HG03432 (cell line): ENCODE measurements around the gene GCGR.

ENCODE experiments used
- ATAC-seq: cut with Tn5 transposase; IDR thresholded peaks from one replicate; pipeline ENCODE4 v1.9.1; 2021; ENCODE audit warnings: mild to moderate bottlenecking, moderate library complexity; ENCODE audit not compliant: unreplicated experiment

Gene GCGR

GRCh38 chr17:81845881-81846742 lies 42.2 kb downstream of the GCGR start:
- ATAC-seq, result no peak

GRCh38 chr17:81846743-81847689 lies 43.1 kb downstream of the GCGR start:
- ATAC-seq, result no peak

GRCh38 chr17:81849457-81849856 lies 45.5 kb downstream of the GCGR start:
- no peak for ATAC-seq

- no peak for ATAC-seq
Observed at GRCh38 chr17:81851423-81851822, 47.5 kb downstream of the GCGR start.

- ATAC-seq, result no peak
Observed at GRCh38 chr17:81852237-81852636, 48.3 kb downstream of the GCGR start.

GRCh38 chr17:81854974-81855774 lies 51.2 kb downstream of the GCGR start:
- no peak for ATAC-seq

- ATAC-seq, result no peak
Observed at GRCh38 chr17:81858170-81858966, 54.4 kb downstream of the GCGR start.

- no peak for ATAC-seq
Observed at GRCh38 chr17:81858967-81859905, 55.3 kb downstream of the GCGR start.

- ATAC-seq, result peak; percentile 8
Observed at GRCh38 chr17:81859906-81860755, 56.2 kb downstream of the GCGR start, which contains the start of gene P4HB. TSS of gene P4HB (minus strand) at chr17:81860535. CDS start at chr17:81860471, 64 bp downstream.

GRCh38 chr17:81860756-81861568 lies 57.0 kb downstream of the GCGR start:
- ATAC-seq, result peak; percentile 70

GRCh38 chr17:81863123-81863675 lies 59.2 kb downstream of the GCGR start:
- no peak for ATAC-seq
